Globus pallidus (tissue), 1 donor: ENCODE measurements around the gene MGA.
A peak's percentile ranks its signal among the peaks of the same experiment; 100 is the strongest.

Experiments
- DNase-seq: peaks from one replicate; pipeline ENCODE4 v3.0.0-alpha.2; 2015; ENCODE audit warnings: low spot score

MGA gene

GRCh38 chr15:41658689-41659088 is 1.5 kb upstream of the MGA start:
- no peak for DNase-seq

- no peak for DNase-seq
Measured at GRCh38 chr15:41659190-41659589, 1.0 kb upstream of the MGA start.

GRCh38 chr15:41659855-41660234 is 360 bp upstream of the MGA start:
- DNase-seq = no peak

DNA sequence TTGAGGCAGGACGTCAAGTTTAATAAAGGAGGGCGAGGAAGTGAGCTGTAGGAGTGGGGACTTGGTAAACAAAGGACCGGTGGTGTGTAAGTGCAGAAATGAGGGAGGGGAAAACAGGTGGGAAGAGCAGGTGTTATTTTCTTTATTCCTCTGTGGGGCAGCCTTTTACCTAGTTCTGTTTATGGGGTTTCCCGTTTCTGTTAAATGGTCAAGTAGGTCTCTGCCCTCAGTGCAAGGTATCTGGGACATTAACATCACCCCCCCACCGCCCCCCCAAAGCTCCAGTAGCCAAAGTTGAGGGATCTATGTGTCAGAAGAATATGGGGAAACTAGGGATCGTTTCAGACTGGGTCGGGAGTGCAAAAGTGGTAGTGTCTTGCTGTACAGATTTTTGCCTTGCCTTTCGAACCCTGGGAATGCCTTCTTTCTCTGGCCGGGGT is 893 bp downstream of the MGA start:
- DNase-seq = no peak

- peak; percentile 84 for DNase-seq
Measured at GRCh38 chr15:41661518-41662225, 1.5 kb downstream of the MGA start.

DNA sequence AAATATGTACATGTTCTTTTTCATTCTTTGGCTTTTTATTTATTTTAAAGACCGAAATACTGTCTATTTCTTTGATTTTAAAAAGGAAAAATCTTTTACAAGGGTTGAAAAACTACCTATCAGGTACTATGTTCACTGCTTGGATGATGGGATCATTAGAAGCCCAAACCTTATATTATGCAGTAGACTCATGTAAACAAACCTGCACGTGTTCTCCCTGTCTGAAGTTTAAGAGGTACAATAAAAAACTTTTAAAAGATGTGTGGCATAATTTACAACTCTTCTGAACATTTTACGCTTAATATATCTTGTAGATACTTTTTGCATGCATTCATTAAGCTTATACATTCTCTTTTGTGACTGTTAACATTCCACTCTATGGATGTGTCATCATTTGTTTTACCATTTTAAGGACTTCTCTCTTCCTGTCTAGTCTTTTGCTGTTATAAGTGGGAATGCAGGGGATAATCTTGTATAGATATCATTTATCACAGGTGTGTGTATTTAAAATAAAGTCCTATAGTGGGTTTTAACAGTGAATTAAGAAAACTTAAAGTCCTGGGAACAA is 6.2 kb downstream of the MGA start:
- no peak for DNase-seq

- no peak for DNase-seq
Measured at GRCh38 chr15:41669701-41670100, 9.5 kb downstream of the MGA start.

GRCh38 chr15:41671656-41672648 is 11.7 kb downstream of the MGA start:
- DNase-seq = no peak

GRCh38 chr15:41675337-41675736 is 15.1 kb downstream of the MGA start:
- DNase-seq = no peak

- no peak for DNase-seq
Measured at GRCh38 chr15:41678742-41679141, 18.5 kb downstream of the MGA start.

DNA sequence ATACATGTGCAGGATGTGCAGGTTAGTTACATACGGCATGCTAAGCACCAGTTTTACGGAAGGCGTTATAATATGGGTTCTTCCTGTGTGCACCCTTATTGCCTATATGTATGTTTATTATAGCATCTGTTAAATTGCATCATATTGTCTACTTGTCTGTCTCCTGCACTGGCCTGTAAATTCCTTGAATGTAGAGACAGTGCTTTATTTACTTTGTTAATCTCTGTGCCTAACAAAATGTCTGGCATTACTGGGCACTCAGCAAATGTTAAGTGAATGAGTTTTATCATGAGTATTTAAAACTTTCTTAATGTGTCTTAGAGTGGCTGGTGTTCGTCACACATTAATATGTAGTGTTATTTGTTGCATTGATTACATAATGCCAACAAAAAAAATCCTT is 23.8 kb downstream of the MGA start:
- no peak for DNase-seq

DNA sequence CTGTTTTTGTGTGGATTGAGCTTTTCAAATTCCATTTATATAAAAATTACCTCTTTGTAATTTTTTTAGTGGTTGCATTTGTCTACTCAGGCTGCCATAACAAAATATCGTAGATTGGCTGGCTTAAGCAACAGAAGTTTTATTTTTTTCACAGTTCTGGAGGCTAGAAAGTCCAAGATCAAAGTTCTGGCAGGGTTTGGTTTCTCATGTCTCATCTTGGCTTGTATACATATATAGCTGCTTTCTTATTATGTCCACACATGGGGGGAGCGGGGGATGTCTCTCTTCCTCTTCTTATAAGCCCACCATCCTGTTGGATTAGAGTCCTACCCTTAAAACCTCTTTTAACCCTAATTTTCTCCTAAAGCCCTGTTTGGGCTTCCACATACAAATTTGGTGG is 28.5 kb downstream of the MGA start:
- DNase-seq = no peak

GRCh38 chr15:41689083-41689482 is 28.9 kb downstream of the MGA start:
- DNase-seq = no peak

DNA sequence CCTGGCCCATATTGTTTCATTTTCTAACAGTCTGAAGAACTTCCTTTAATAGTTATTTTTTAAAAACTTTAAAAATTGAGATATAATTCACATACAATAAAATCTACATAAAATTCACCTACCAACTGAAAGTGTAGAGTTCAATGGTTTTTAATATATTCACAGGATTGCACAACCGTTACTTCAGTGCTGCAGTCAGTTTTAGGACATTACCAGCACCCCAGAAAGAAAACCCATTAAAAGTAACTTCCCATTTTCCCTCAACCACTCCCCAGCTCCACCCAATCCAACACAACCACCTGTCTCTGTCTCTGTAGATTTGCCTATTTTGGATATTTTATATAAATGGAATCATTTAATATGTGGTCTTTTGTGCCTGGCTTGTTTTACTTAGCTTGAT is 29.6 kb downstream of the MGA start:
- DNase-seq = no peak

DNA sequence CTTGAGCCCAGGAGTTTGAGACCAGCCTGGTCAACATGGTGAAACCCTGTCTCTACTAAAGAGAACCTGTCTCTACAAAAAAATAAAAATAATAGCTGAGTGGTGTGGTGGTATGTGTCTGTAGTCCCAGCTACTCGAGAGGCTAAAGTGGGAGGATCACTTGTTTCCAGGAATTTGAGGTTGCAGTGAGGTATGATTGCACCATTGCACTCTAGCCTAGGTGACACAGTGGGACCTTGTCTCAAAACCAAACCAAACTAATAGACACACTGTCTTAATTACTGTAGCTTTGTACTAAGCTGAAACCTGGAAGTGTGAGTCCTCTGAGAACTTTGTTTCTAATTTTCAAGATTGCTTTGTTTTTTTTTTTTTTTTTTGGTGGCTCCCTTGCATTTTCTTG is 30.4 kb downstream of the MGA start:
- no peak for DNase-seq

- DNase-seq = no peak
Measured at GRCh38 chr15:41691471-41691870, 31.3 kb downstream of the MGA start.

- DNase-seq = no peak
Measured at GRCh38 chr15:41692049-41692448, 31.8 kb downstream of the MGA start.

DNA sequence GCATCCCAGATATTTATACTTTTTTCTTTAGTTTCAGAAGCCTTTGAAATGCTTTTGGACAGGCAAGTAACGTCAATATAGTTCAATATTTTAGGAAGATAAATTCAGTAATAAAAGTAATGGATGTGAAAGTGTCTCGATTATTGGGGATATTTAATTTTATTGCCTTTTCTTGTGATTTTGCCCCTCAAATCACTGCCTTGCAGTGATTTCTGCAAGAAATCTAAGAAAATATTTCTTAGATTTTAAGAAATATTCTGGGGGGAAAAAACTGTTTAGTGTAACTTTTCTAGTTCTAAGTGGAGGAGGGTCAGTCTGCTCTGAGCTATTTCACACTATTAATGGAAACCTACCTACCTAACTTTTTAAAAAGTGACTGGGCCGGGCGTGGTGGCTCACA is 33.6 kb downstream of the MGA start:
- no peak for DNase-seq

DNA sequence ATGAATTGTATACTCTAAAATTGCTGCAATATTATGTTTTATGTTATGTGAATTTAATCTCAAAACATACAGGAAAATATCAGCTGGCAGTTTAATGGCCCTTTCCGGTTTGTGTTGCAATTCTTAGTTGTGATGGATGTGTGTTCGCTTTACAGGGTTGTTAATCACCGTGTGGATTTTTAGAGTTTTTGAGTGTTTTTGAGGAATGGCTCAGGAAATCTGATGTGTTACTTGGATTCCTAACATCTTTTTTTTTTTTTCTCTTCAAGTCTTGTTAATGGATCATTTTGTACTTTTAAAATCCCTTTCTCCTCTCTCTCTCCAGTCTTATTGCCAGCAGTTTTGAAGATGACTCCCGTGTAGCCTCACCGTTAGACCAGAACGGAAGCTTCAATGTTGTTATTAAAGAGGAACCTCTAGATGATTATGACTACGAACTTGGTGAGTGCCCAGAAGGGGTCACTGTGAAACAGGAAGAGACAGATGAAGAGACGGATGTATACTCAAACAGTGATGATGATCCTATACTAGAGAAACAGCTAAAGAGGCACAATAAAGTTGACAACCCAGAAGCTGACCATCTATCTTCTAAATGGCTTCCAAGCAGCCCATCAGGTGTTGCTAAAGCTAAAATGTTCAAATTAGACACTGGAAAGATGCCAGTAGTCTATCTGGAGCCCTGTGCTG is 35.7 kb downstream of the MGA start:
- DNase-seq = peak; percentile 43

DNA sequence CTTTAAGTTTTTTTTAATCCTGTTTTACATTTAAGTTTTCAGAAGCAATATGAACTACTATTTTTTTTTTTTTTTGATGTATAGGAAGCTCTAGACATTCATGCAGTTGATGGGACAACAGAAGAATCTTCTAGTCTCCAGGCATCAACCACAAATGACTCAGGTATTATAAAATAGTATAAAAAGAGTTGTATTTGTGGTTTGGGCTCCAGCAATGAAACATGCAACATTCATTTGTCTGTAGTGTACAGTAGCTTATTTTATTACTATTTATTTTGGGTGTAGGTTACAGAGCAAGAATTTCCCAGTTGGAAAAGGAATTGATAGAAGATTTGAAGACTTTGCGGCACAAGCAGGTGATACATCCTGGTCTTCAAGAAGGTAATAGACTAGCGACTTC is 38.6 kb downstream of the MGA start:
- DNase-seq = no peak

- DNase-seq = no peak
Measured at GRCh38 chr15:41703120-41703519, 42.9 kb downstream of the MGA start.

DNA sequence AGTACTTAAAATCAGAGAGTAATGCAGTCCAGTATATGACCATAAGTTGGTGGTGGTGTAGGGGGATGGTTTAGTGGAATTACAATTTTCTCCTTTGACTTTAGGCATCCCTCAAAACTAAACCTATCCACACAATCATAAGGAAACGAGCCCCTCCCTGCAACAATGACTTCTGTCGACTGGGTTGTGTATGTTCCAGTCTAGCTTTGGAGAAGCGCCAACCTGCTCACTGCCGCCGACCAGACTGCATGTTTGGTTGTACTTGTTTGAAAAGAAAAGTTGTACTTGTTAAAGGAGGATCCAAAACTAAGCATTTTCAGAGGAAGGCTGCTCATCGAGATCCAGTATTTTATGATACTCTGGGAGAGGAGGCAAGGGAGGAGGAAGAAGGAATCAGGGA is 52.8 kb downstream of the MGA start:
- peak; percentile 65 for DNase-seq
